ENCODE results near the gene PIP4K2A. TPM values are rescaled to one million over a fixed set of nuclear protein-coding genes. Genes with fewer than 3 reads are reported as not detected.

The PIP4K2A gene
- total and polyA plus RNA-seq, 2 experiments from 2014 or later = 39.9 to 40.1 TPM

DNA sequence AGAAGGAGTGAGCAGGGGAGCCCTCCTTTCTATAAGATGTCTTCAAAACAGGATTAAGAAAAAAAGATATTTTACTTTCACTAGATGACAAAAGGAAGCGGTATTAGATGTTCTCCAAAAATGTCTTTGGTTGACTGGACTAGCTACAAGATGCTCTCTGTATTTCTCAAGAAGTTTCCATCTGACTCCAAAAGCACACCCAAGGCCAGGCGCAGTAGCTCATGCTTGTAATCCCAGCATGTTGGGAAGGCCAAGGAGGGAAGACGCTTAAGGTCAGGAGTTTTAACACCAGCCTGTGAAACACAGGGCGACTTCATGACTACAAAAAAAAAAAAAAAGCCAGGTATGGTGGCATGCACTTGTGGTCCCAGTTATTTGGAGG lies 84.5 kb downstream of the PIP4K2A start (continued):
- TF ChIP-seq ZNF462 (CRISPR knock-in tag; IDR thresholded peaks at IDR 0.05) = no peak
- no peak for TF ChIP-seq REST (IDR thresholded peaks at IDR 0.05; ENCODE audit: unreplicated experiment)
- TF ChIP-seq ZNF331 (CRISPR knock-in tag; IDR thresholded peaks at IDR 0.05; ENCODE audit: low read depth) = no peak
- no peak for TF ChIP-seq NANOG (IDR thresholded peaks at IDR 0.05; ENCODE audit: borderline replicate concordance)
- TF ChIP-seq CREB1 (CRISPR knock-in tag; IDR thresholded peaks at IDR 0.05; ENCODE audit: low read depth) = no peak
- TF ChIP-seq STAT1 (IDR thresholded peaks at IDR 0.05; ENCODE audit: unreplicated experiment) = no peak

DNA sequence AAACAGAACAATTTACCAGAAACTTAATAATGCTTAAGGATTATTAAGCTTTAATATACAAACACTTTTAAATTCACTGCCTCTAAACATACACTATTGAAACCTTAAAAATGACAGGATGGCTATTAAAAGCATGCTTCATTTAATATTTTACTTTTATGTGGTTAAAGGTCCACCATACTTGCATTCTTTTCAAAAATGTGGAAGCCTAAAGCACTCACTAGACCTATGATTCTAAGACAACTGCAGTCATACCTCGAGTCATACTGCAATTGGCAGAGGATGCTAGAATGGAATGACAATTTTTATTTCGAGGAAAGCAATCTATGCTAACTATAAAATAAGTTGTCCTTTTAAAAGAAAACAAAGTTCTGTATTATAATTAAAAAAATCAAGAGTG lies 85.3 kb downstream of the PIP4K2A start:
- Histone ChIP-seq H2AFZ (no peak overlapping the region), H3K4me2 (no peak overlapping the region), H4K20me1 (replicated peaks; ENCODE audit: insufficient read depth) (0 out of 2 replicates have a peak, but pooled peaks cover 3% of the 10 kb centered on the region), H3K27me3 (ENCODE audit: insufficient read depth) (no peaks in the 10 kb centered on the region), H3K4me3 (no peak overlapping the region), H3F3A (replicated peaks; ENCODE audit: low read depth) (no peaks in the 10 kb centered on the region), H3K36me3 (ENCODE audit: insufficient read depth) (no peaks in the 10 kb centered on the region), H3K79me2 (replicated peaks; ENCODE audit: insufficient read depth) (peaks cover 100% of the 10 kb centered on the region), H3K9me2 (ENCODE audit: insufficient read depth) (no peaks in the 10 kb centered on the region), H3K27ac (ENCODE audit: low read depth) (no peak overlapping the region), H3K4me1 (ENCODE audit: insufficient read depth) (peaks cover 60% of the 10 kb centered on the region)
- Mint-ChIP-seq H3K4me1 (peaks cover 71% of the 10 kb centered on the region), H3K27me3 (ENCODE audit: insufficient read depth, low read depth, poor library complexity) (no peaks in the 10 kb centered on the region), H3K4me3 (no peak overlapping the region), H3K36me3 (ENCODE audit: low read depth) (peaks cover 7% of the 10 kb centered on the region; the same call in 2 of the 3 replicates), H3K27ac (no peak overlapping the region), H3K9me3 (no peaks in the 10 kb centered on the region)
- TF ChIP-seq ETS1 (IDR thresholded peaks at IDR 0.05) (no peak), STAT1 (IDR thresholded peaks at IDR 0.05; ENCODE audit: unreplicated experiment) (no peak), EZH2 (IDR thresholded peaks at IDR 0.05; ENCODE audit: low read depth, unreplicated experiment) (no peak)
- ATAC-seq = no peak
- DNase-seq (ENCODE audit: low spot score) = no peak
